DMS 273 (cell line): ENCODE measurements around the gene GRXCR2.
"Not testable (repeated sequence)": the region's sequence is repeated elsewhere in the genome, so short reads cannot be mapped to it uniquely, and the experiment has no call there.

ENCODE experiments used
- DNase-seq: peaks from one replicate; lab custom pipeline; 2025; ENCODE audit not compliant: unreplicated experiment; lab: John Stamatoyannopoulos, UW

Gene GRXCR2

DNA sequence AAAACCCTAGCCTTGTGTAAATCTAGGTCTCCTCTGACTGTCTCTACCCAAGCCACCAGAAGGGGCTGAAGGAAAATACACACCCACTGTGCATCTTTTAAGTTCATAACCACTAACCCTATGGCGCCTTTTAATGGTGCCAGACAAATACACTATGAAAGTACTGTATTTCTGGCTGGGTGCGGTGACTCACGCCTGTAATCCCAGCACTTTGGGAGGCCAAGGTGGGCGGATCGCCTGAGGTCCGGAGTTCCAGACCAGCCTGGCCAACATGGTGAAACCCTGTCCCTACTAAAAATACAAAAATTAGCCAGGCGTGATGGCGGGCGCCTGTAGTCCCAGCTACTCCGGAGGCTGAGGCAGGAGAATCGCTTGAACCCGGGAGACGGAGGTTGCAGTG is 36.6 kb downstream of the GRXCR2 start:
- not testable (repeated sequence) for DNase-seq

GRCh38 chr5:145835848-145836239 is 37.0 kb downstream of the GRXCR2 start:
- no peak for DNase-seq

GRCh38 chr5:145834917-145835847 is 37.6 kb downstream of the GRXCR2 start, which contains the start of gene PRELID2:
Gene PRELID2, minus strand, starts transcription at chr5:145835342. Its CDS starts 91 bp downstream, at chr5:145835251.
- peak; percentile 96 for DNase-seq

DNA sequence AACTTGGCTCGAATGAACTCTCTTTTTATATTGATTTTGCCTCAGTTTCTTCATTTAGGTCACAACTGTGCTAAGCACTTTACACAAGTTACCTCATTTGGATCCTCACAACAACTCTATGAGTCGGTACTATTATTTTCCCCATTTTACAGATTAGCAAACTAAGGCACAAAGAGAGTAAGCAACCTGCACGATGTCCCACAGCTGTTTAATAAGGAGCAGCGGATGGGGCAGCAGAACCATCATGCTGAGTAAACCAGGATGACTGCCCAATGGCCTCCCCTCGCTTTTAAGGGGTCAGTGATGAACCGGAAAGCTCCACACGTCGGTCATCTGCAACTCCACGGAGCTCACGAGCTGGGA is 38.3 kb downstream of the GRXCR2 start:
- DNase-seq: no peak

DNA sequence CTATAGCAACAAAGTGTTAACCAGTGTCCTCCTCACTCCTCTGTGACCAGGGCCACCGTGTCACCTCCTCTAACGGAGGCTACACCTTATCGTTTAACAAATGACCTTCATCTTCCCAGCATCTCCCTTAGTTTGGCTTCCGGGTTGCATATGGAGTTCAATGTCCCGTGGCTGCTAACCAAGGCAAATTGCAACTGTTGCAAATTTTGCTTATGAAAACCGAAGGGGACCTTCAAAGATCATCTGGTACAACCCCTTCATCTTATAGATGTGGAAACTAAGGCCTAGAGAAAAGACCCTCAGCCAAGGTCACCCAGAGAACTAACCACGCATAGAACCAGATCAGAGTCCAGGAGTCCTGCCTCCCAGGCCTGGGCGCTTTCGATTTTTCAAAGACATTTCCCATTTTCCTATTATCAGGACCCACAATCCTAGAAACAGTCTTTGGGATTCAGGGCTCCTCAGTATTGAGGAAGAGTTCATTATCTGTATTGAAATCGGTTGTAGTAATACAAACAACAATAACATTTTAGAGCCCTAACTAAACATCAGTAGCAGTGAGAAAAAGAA is 39.1 kb downstream of the GRXCR2 start:
- DNase-seq: no peak

GRCh38 chr5:145830594-145830993 is 42.2 kb downstream of the GRXCR2 start:
- no peak for DNase-seq

- DNase-seq: no peak
Observed at GRCh38 chr5:145829708-145830361, 43.0 kb downstream of the GRXCR2 start.

DNA sequence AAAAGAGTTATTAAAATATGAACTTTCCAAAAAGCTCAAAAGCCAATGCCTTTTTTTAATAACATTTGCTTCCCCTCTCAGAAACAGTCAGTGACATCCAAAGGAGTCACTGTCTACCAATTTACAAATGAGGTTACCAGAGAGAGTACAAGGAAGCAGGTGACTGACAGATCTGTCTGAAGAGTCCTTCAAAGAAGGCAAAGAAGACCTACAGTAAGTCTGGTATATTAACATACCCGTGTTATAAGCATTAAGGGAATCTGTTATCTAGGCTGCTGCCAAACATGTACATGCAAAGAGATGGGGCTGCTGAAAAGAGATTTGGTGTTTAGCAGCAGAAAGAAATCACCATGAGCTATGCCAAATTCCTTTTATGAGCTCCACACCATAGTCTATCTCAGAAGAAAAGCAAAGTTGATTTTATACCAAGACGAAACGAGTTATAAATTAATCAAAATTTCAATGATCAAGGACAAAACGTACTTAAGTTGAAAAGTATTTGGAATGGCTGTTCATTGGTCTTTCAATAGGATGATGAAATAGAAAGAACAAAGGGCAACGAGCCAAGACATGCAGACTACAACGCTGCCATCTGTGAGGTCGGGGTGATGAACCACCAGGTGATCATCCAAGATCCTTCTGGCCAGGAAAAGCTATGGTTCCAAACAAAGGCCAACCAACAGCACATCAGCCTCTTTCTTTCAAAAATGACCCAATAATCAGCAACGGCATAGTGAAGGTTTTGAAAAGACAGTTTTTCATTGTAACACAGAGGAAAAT is 45.7 kb downstream of the GRXCR2 start:
- peak; percentile 73 for DNase-seq

GRCh38 chr5:145825751-145826180 is 47.0 kb downstream of the GRXCR2 start:
- DNase-seq: peak; percentile 78

DNA sequence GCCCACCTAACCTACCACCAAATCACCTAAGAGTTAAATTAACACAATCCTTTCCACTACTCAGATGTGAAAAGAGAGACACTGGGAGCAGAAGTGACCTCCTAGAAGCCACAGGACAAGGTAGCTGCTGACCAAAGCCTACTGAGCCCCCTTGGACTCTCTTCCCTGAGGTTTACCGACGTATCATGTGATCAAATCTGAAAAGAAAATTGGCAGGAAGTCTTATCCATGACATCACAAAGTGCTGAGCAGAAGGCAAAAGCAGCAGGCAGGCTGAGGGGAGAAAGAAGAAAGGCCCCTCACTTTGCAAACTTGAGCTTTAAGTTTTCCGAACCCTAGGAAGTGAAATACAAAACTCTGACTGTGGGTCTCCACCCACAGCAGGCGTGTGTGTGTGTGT is 48.8 kb downstream of the GRXCR2 start:
- DNase-seq: no peak

GRCh38 chr5:145818604-145819003 is 54.2 kb downstream of the GRXCR2 start:
- no peak for DNase-seq

- no peak for DNase-seq
Observed at GRCh38 chr5:145812877-145813276, 59.9 kb downstream of the GRXCR2 start.

GRCh38 chr5:145811834-145812625 is 60.8 kb downstream of the GRXCR2 start:
- DNase-seq: peak; percentile 55
